Hepatocyte (in vitro differentiated cells): ENCODE measurements around the gene ABCB8.

ENCODE experiments used
- CTCF ChIP-seq: fragments of 200-600 bp; sonication (generic); IDR thresholded peaks from 2 replicates; pipeline ENCODE4 v1.5.1; 2016; ENCODE audit warnings: antibody characterized with exemption, mild to moderate bottlenecking; ENCODE audit not compliant: poor library complexity
- EZH2 ChIP-seq: fragments of 200-600 bp; sonication (generic); IDR thresholded peaks from 2 replicates; pipeline ENCODE4 v1.6.1; 2016; ENCODE audit warnings: antibody characterized with exemption, mild to moderate bottlenecking, borderline replicate concordance
- EZH2phosphoT487 ChIP-seq: fragments of 200-600 bp; sonication (generic); IDR thresholded peaks from one replicate; pipeline ENCODE4 v1.6.1; 2018; ENCODE audit warnings: antibody characterized with exemption, mild to moderate bottlenecking, low read depth, moderate library complexity; ENCODE audit not compliant: unreplicated experiment, severe bottlenecking

- TF ChIP-seq CTCF (no peak), EZH2phosphoT487 (no peak), EZH2 (no peak)
Observed at GRCh38 chr7:150996376-150997074, 31.7 kb upstream of the ABCB8 start.
